HepG2 (cell line): ENCODE measurements around the gene RAC2. TPM values are rescaled to one million over a fixed set of nuclear protein-coding genes. Genes with fewer than 3 reads are reported as not detected.

Experiments
- CCDC6 ChIP-seq: sonication (generic); formaldehyde crosslinking; IDR thresholded peaks from 2 replicates; pipeline ENCODE4 v1.8.1; 2022; ENCODE audit warnings: mild to moderate bottlenecking, missing genetic modification reagents, moderate library complexity
- HDAC6 ChIP-seq: fragments of 200-600 bp; sonication (generic); IDR thresholded peaks from 2 replicates; pipeline ENCODE4 v1.7.0; 2017; ENCODE audit warnings: mild to moderate bottlenecking, antibody characterized with exemption, low read length, low read depth
- HOXA9 ChIP-seq: sonication (generic); formaldehyde crosslinking; IDR thresholded peaks from 2 replicates; pipeline ENCODE4 v1.8.1; 2022; ENCODE audit warnings: missing genetic modification reagents, mild to moderate bottlenecking, moderate library complexity, borderline replicate concordance
- KAT8 ChIP-seq: IDR thresholded peaks from 2 replicates; pipeline ENCODE4 v1.6.1; 2016; ENCODE audit warnings: missing genetic modification reagents, missing compliant biosample characterization
- KDM3A ChIP-seq: IDR thresholded peaks from 2 replicates; pipeline ENCODE4 v1.6.1; 2018; ENCODE audit warnings: low read depth, missing compliant biosample characterization
- KLF15 ChIP-seq: sonication (generic); formaldehyde crosslinking; IDR thresholded peaks from 2 replicates; pipeline ENCODE4 v1.8.1; 2023; ENCODE audit warnings: borderline replicate concordance, mild to moderate bottlenecking, inconsistent platforms, missing genetic modification reagents, mixed read lengths
- MEF2D ChIP-seq: sonication (generic); formaldehyde crosslinking; IDR thresholded peaks from 2 replicates; pipeline ENCODE4 v1.5.1; 2020; ENCODE audit warnings: mild to moderate bottlenecking, missing genetic modification reagents
- MIER3 ChIP-seq: IDR thresholded peaks from 2 replicates; pipeline ENCODE4 v1.6.1; 2016; ENCODE audit warnings: missing compliant biosample characterization, borderline replicate concordance
- NFE2 ChIP-seq: sonication (generic); formaldehyde crosslinking; IDR thresholded peaks from 2 replicates; pipeline ENCODE4 v1.4.0; 2020; ENCODE audit warnings: missing genetic modification reagents
- NR1H2 ChIP-seq: sonication (generic); formaldehyde crosslinking; IDR thresholded peaks from 2 replicates; pipeline ENCODE4 v1.8.1; 2022; ENCODE audit warnings: low read depth, missing genetic modification reagents, borderline replicate concordance
- PHF20 ChIP-seq: sonication (generic); formaldehyde crosslinking; IDR thresholded peaks from 2 replicates; pipeline ENCODE4 v1.5.0; 2020; ENCODE audit warnings: mild to moderate bottlenecking, missing genetic modification reagents
- TCF12 ChIP-seq, 2 experiments: fragments of 450-650 bp in 1 of 2; sonication (generic) in 1 of 2; formaldehyde crosslinking in 1 of 2; IDR thresholded peaks; 2 replicates each; pipeline versions ENCODE4 v1.6.1 to v1.8.0; 2017 to 2022; ENCODE audit warnings: antibody characterized with exemption in 1 of 2, mild to moderate bottlenecking in 1 of 2, missing genetic modification reagents in 1 of 2, moderate library complexity in 1 of 2
- TSC22D2 ChIP-seq: sonication (generic); formaldehyde crosslinking; IDR thresholded peaks from 2 replicates; pipeline ENCODE4 v1.5.1; 2020; ENCODE audit warnings: missing genetic modification reagents, mild to moderate bottlenecking, borderline replicate concordance
- ZBTB21 ChIP-seq: sonication (generic); formaldehyde crosslinking; IDR thresholded peaks from 2 replicates; pipeline ENCODE4 v1.4.0; 2020; ENCODE audit warnings: missing genetic modification reagents
- ZKSCAN1 ChIP-seq: fragments of 150-350 bp; IDR thresholded peaks from 2 replicates; pipeline ENCODE4 v1.6.1; 2014; ENCODE audit warnings: low read length
- ZMAT3 ChIP-seq: sonication (generic); formaldehyde crosslinking; conservative IDR thresholded peaks from 2 replicates; pipeline ENCODE4 v1.7.0; 2021; ENCODE audit warnings: missing genetic modification reagents
- ZNF224 ChIP-seq: sonication (generic); formaldehyde crosslinking; IDR thresholded peaks from 2 replicates; pipeline ENCODE4 v1.5.0; 2020; ENCODE audit warnings: mild to moderate bottlenecking, missing genetic modification reagents
- ZNF772 ChIP-seq: sonication (generic); formaldehyde crosslinking; IDR thresholded peaks from 2 replicates; pipeline ENCODE4 v1.5.0; 2020; ENCODE audit warnings: mild to moderate bottlenecking, missing genetic modification reagents
- ZNF850 ChIP-seq: sonication (generic); formaldehyde crosslinking; conservative IDR thresholded peaks from 2 replicates; pipeline ENCODE4 v1.9.0; 2021; ENCODE audit warnings: mild to moderate bottlenecking, missing genetic modification reagents
- ZSCAN20 ChIP-seq: sonication (generic); formaldehyde crosslinking; IDR thresholded peaks from 2 replicates; pipeline ENCODE4 v1.4.0; 2020; ENCODE audit warnings: missing genetic modification reagents, mild to moderate bottlenecking, borderline replicate concordance
- ZSCAN30 ChIP-seq: sonication (generic); formaldehyde crosslinking; IDR thresholded peaks from 2 replicates; pipeline ENCODE4 v1.5.0; 2020; ENCODE audit warnings: mild to moderate bottlenecking, missing genetic modification reagents
- polyA plus RNA-seq, 8 experiments: library from polyadenylated mRNA; depleted of rRNA in 3 of 8; stranded (reverse) in 7 of 8; unstranded in 1 of 8; fragments of >200 nt; fragmentation: Illumina TruSeq in 4 of 8; extraction: Trizol in 4 of 8; gene quantifications; 2 replicates each; pipeline versions ENCODE4 v1.2.1 to v1.2.3, GENCODE V29; 2011 to 2016; ENCODE audit warnings: low read depth in 4 of 8, missing spikeins in 1 of 8, mixed read lengths in 1 of 8; ENCODE audit not compliant: insufficient read depth in 1 of 8
- total RNA-seq, 5 experiments: library from RNA; depleted of rRNA; stranded (reverse); fragments of >200 nt; fragmentation: Illumina TruSeq; extraction: Trizol; gene quantifications; 2 replicates each; pipeline ENCODE4 v1.2.3, GENCODE V29; 2016; ENCODE audit warnings: low read depth in 1 of 5
- TF ChIP-seq, protein P1 (sequence below): sonication (generic); formaldehyde crosslinking; IDR thresholded peaks from 2 replicates; pipeline ENCODE4 v1.9.0; 2021; ENCODE audit warnings: mild to moderate bottlenecking, missing genetic modification reagents
- TF ChIP-seq, protein P2 (sequence below): sonication (generic); formaldehyde crosslinking; IDR thresholded peaks from 2 replicates; pipeline ENCODE4 v1.5.1; 2020; ENCODE audit warnings: missing genetic modification reagents, mild to moderate bottlenecking, borderline replicate concordance

Gene RAC2
- total and polyA plus RNA-seq, 2 of the 13 experiments (the other 11 are each of a cell fraction or from before 2014, with no cell fraction given): 0.73 TPM; not detected in 1

DNA sequence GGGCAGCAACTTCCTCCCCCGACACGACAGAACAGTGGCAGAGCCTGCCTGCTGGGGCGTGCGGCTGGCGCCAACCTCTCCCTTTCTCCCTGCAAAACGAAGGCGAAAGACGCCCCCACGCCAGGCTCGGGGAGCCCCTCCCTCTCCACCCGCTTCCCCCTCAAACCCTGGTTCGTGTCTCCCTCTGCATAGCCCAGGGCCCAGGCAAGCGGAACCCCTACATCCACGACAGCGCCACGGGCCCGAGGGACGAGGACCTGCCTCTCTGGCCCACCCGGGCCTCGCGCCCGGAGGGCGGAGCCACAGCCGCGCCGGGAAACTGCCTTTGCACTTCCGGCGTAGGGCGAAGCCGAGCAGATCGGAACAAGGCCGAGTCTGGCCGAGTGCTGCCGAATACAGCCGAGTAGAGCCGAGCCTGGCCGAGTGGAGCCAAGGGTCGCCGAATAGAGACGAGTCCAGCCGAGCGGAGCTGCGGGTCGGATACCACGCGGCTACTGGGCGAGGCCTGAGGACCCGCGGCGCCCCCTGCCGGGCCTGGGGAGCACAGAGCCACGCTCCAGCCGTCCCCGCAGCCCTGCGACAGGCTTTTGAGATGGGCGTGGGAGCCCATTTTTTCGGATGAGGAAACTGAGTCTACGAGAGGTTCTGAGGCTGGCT is 44.8 kb downstream of the RAC2 start (continued):
- TF ChIP-seq, protein P1, sequence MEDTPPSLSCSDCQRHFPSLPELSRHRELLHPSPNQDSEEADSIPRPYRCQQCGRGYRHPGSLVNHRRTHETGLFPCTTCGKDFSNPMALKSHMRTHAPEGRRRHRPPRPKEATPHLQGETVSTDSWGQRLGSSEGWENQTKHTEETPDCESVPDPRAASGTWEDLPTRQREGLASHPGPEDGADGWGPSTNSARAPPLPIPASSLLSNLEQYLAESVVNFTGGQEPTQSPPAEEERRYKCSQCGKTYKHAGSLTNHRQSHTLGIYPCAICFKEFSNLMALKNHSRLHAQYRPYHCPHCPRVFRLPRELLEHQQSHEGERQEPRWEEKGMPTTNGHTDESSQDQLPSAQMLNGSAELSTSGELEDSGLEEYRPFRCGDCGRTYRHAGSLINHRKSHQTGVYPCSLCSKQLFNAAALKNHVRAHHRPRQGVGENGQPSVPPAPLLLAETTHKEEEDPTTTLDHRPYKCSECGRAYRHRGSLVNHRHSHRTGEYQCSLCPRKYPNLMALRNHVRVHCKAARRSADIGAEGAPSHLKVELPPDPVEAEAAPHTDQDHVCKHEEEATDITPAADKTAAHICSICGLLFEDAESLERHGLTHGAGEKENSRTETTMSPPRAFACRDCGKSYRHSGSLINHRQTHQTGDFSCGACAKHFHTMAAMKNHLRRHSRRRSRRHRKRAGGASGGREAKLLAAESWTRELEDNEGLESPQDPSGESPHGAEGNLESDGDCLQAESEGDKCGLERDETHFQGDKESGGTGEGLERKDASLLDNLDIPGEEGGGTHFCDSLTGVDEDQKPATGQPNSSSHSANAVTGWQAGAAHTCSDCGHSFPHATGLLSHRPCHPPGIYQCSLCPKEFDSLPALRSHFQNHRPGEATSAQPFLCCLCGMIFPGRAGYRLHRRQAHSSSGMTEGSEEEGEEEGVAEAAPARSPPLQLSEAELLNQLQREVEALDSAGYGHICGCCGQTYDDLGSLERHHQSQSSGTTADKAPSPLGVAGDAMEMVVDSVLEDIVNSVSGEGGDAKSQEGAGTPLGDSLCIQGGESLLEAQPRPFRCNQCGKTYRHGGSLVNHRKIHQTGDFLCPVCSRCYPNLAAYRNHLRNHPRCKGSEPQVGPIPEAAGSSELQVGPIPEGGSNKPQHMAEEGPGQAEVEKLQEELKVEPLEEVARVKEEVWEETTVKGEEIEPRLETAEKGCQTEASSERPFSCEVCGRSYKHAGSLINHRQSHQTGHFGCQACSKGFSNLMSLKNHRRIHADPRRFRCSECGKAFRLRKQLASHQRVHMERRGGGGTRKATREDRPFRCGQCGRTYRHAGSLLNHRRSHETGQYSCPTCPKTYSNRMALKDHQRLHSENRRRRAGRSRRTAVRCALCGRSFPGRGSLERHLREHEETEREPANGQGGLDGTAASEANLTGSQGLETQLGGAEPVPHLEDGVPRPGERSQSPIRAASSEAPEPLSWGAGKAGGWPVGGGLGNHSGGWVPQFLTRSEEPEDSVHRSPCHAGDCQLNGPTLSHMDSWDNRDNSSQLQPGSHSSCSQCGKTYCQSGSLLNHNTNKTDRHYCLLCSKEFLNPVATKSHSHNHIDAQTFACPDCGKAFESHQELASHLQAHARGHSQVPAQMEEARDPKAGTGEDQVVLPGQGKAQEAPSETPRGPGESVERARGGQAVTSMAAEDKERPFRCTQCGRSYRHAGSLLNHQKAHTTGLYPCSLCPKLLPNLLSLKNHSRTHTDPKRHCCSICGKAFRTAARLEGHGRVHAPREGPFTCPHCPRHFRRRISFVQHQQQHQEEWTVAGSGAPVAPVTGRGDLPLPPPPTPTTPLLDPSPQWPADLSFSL: no peak
- TF ChIP-seq HDAC6: no peak
- no peak for TF ChIP-seq MIER3 (CRISPR knock-in tag)
- no peak for TF ChIP-seq HOXA9 (CRISPR knock-in tag)
- TF ChIP-seq ZKSCAN1: no peak
- no peak for TF ChIP-seq NR1H2 (CRISPR knock-in tag)
- peak; percentile 77 for TF ChIP-seq PHF20 (CRISPR knock-in tag)
- 0 out of 2 replicates have a peak, but pooled peaks have one; percentile 72 for TF ChIP-seq ZSCAN30 (CRISPR knock-in tag)
- no peak; the same call in 1 of the 2 replicates for TF ChIP-seq TSC22D2 (CRISPR knock-in tag)
- peak; percentile 61 for TF ChIP-seq ZMAT3 (CRISPR knock-in tag)
- TF ChIP-seq TCF12 (IDR thresholded peaks at IDR 0.05): no peak
- TF ChIP-seq TCF12 (CRISPR knock-in tag; IDR thresholded peaks at IDR 0.05): no peak
- peak; percentile 97; the same call in 1 of the 2 replicates for TF ChIP-seq ZNF224 (CRISPR knock-in tag)
- 0 out of 2 replicates have a peak, but pooled peaks have one; percentile 50 for TF ChIP-seq ZSCAN20
- TF ChIP-seq ZBTB21 (CRISPR knock-in tag): no peak
- no peak; the same call in 1 of the 2 replicates for TF ChIP-seq KDM3A (CRISPR knock-in tag)
- TF ChIP-seq, protein P2, sequence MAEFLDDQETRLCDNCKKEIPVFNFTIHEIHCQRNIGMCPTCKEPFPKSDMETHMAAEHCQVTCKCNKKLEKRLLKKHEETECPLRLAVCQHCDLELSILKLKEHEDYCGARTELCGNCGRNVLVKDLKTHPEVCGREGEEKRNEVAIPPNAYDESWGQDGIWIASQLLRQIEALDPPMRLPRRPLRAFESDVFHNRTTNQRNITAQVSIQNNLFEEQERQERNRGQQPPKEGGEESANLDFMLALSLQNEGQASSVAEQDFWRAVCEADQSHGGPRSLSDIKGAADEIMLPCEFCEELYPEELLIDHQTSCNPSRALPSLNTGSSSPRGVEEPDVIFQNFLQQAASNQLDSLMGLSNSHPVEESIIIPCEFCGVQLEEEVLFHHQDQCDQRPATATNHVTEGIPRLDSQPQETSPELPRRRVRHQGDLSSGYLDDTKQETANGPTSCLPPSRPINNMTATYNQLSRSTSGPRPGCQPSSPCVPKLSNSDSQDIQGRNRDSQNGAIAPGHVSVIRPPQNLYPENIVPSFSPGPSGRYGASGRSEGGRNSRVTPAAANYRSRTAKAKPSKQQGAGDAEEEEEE (CRISPR knock-in tag): peak; percentile 22; the same call in 1 of the 2 replicates
- TF ChIP-seq NFE2 (CRISPR knock-in tag): no peak
- TF ChIP-seq KAT8 (CRISPR knock-in tag): peak; percentile 66
- no peak for TF ChIP-seq ZNF850 (CRISPR knock-in tag)
- peak; percentile 69; the same call in 1 of the 2 replicates for TF ChIP-seq CCDC6 (CRISPR knock-in tag)
- TF ChIP-seq ZNF772: no peak; the same call in 1 of the 2 replicates
- TF ChIP-seq MEF2D (CRISPR knock-in tag): 0 out of 2 replicates have a peak, but pooled peaks have one; percentile 65
- TF ChIP-seq KLF15 (CRISPR knock-in tag): no peak
